H9 (cell line): ENCODE results near the gene FAM185A. TPM values are rescaled to one million over a fixed set of nuclear protein-coding genes. Genes with fewer than 3 reads are reported as not detected.
"Not testable (repeated sequence)": the region's sequence is repeated elsewhere in the genome, so short reads cannot be mapped to it uniquely, and the experiment has no call there.

ENCODE experiments used
- DNase-seq: peaks from one replicate; pipeline ENCODE4 v3.0.0-alpha.2; 2017
- H2AFZ ChIP-seq: one replicate; pipeline ENCODE4 v1.6.1; 2013; ENCODE audit warnings: mild to moderate bottlenecking, low read length, control low read depth, moderate library complexity
- H2AK5ac ChIP-seq: 2 replicates; pipeline ENCODE4 v1.6.1; 2013; ENCODE audit warnings: low read length, control low read depth, mixed read lengths; ENCODE audit not compliant: insufficient read length
- H2BK120ac ChIP-seq: one replicate; pipeline ENCODE4 v1.6.1; 2013; ENCODE audit warnings: low read depth, mild to moderate bottlenecking, low read length, control low read depth, inconsistent platforms; ENCODE audit not compliant: poor library complexity, severe bottlenecking
- H2BK12ac ChIP-seq: 2 replicates; pipeline ENCODE4 v1.6.1; 2013; ENCODE audit warnings: low read length, control low read depth, mixed read lengths, low read depth; ENCODE audit not compliant: insufficient read length
- H2BK15ac ChIP-seq: 2 replicates; pipeline ENCODE4 v1.6.1; 2013; ENCODE audit warnings: low read depth, low read length, control low read depth
- H2BK20ac ChIP-seq: one replicate; pipeline ENCODE4 v1.6.1; 2013; ENCODE audit warnings: low read depth, mild to moderate bottlenecking, low read length, control low read depth, inconsistent platforms; ENCODE audit not compliant: poor library complexity, severe bottlenecking
- H2BK5ac ChIP-seq: 2 replicates; pipeline ENCODE4 v1.6.1; 2013; ENCODE audit warnings: low read length, control low read depth, mixed read lengths; ENCODE audit not compliant: insufficient read length
- H3K14ac ChIP-seq: 2 replicates; pipeline ENCODE4 v1.6.1; 2013; ENCODE audit warnings: low read length, control low read depth; ENCODE audit not compliant: insufficient read depth
- H3K18ac ChIP-seq: 2 replicates; pipeline ENCODE4 v1.6.1; 2013; ENCODE audit warnings: low read depth, mild to moderate bottlenecking, mixed read lengths, low read length, control low read depth; ENCODE audit not compliant: insufficient read length
- H3K23ac ChIP-seq: 2 replicates; pipeline ENCODE4 v1.6.1; 2013; ENCODE audit warnings: low read length, control low read depth, mixed read lengths, low read depth; ENCODE audit not compliant: insufficient read length
- H3K23me2 ChIP-seq: 2 replicates; pipeline ENCODE4 v1.6.1; 2013; ENCODE audit warnings: low read depth, mild to moderate bottlenecking, mixed read lengths, low read length, control low read depth; ENCODE audit not compliant: insufficient read length, poor library complexity, severe bottlenecking
- H3K27ac ChIP-seq: 2 replicates; pipeline ENCODE4 v1.5.1; 2013; ENCODE audit warnings: low read length, control low read depth, mixed read lengths, low read depth; ENCODE audit not compliant: insufficient read length
- H3K27me3 ChIP-seq: 2 replicates; pipeline ENCODE4 v1.6.1; 2013; ENCODE audit warnings: low read length, control low read depth, inconsistent platforms; ENCODE audit not compliant: insufficient read depth
- H3K4ac ChIP-seq: 2 replicates; pipeline ENCODE4 v1.6.1; 2013; ENCODE audit warnings: low read depth, mild to moderate bottlenecking, control low read depth, inconsistent platforms, low read length, moderate library complexity
- H3K4me1 ChIP-seq: 2 replicates; pipeline ENCODE4 v1.6.1; 2013; ENCODE audit warnings: low read length, control low read depth, inconsistent platforms; ENCODE audit not compliant: insufficient read depth
- H3K4me2 ChIP-seq: 2 replicates; pipeline ENCODE4 v1.6.1; 2013; ENCODE audit warnings: low read length, control low read depth, mixed read lengths; ENCODE audit not compliant: insufficient read length, insufficient read depth
- H3K56ac ChIP-seq: 2 replicates; pipeline ENCODE4 v1.6.1; 2013; ENCODE audit warnings: low read depth, mild to moderate bottlenecking, mixed read lengths, low read length, control low read depth; ENCODE audit not compliant: insufficient read length
- H3K79me1 ChIP-seq: 2 replicates; pipeline ENCODE4 v1.6.1; 2013; ENCODE audit warnings: low read depth, mild to moderate bottlenecking, moderate library complexity, low read length, control low read depth, inconsistent platforms; ENCODE audit not compliant: insufficient read depth, poor library complexity, severe bottlenecking
- H3K79me2 ChIP-seq: 2 replicates; pipeline ENCODE4 v1.6.1; 2013; ENCODE audit warnings: low read length, control low read depth, inconsistent platforms; ENCODE audit not compliant: insufficient read depth
- H3K9ac ChIP-seq: 2 replicates; pipeline ENCODE4 v1.6.1; 2013; ENCODE audit warnings: low read length, control low read depth, mixed read lengths; ENCODE audit not compliant: insufficient read length; ENCODE audit errors: extremely low read depth
- H3K9me3 ChIP-seq: one replicate; pipeline ENCODE4 v1.6.1; 2013; ENCODE audit warnings: low read depth, low read length, inconsistent platforms; ENCODE audit not compliant: control insufficient read depth
- H3T11ph ChIP-seq: one replicate; pipeline ENCODE4 v1.6.1; 2013; ENCODE audit warnings: mild to moderate bottlenecking, low read length, control low read depth, inconsistent platforms
- H4K20me1 ChIP-seq: one replicate; pipeline ENCODE4 v1.6.1; 2013; ENCODE audit not compliant: control insufficient read depth, insufficient read length, insufficient read depth
- H4K5ac ChIP-seq: 2 replicates; pipeline ENCODE4 v1.6.1; 2013; ENCODE audit warnings: low read depth, mild to moderate bottlenecking, mixed read lengths, low read length, control low read depth; ENCODE audit not compliant: insufficient read length
- H4K8ac ChIP-seq: replicated peaks from 2 replicates; pipeline ENCODE4 v1.6.1; 2013; ENCODE audit warnings: low read length, control low read depth, mixed read lengths, low read depth; ENCODE audit not compliant: insufficient read length
- H4K91ac ChIP-seq: 2 replicates; pipeline ENCODE4 v1.6.1; 2013; ENCODE audit warnings: low read depth, mild to moderate bottlenecking, moderate library complexity, mixed read lengths, low read length, control low read depth; ENCODE audit not compliant: insufficient read length
- H3K27ac Mint-ChIP-seq, 3 experiments: 2 replicates in 2 of 3; 3 replicates in 1 of 3; pipeline ENCODE4 v1.8.0; 2020 to 2021; ENCODE audit warnings: mixed read lengths in 3 of 3, mild to moderate bottlenecking in 1 of 3, moderate library complexity in 1 of 3
- H3K27me3 Mint-ChIP-seq: 2 replicates; pipeline ENCODE4 v1.8.0; 2021; ENCODE audit warnings: low read depth, mild to moderate bottlenecking, moderate library complexity, mixed read lengths
- H3K36me3 Mint-ChIP-seq, 3 experiments: 2 replicates in 2 of 3; 3 replicates in 1 of 3; pipeline ENCODE4 v1.8.0; 2020 to 2021; ENCODE audit warnings: low read depth in 3 of 3, mixed read lengths in 3 of 3; ENCODE audit not compliant: insufficient read depth in 1 of 3
- H3K4me1 Mint-ChIP-seq, 2 experiments: 2 replicates each; pipeline ENCODE4 v1.8.0; 2020; ENCODE audit warnings: mixed read lengths in 2 of 2
- H3K4me3 Mint-ChIP-seq, 2 experiments: 2 replicates in 1 of 2; 3 replicates in 1 of 2; pipeline ENCODE4 v1.8.0; 2020 to 2021; ENCODE audit warnings: mild to moderate bottlenecking in 2 of 2, mixed read lengths in 2 of 2, moderate library complexity in 1 of 2
- H3K9me3 Mint-ChIP-seq, 2 experiments: 2 replicates in 1 of 2; 3 replicates in 1 of 2; pipeline ENCODE4 v1.8.0; 2020; ENCODE audit warnings: mild to moderate bottlenecking in 2 of 2, mixed read lengths in 2 of 2, moderate library complexity in 1 of 2
- WGBS: extraction: QIAGEN DNeasy Blood & Tissue Kit; methylation state at CpG from one replicate; pipeline ENCODE4 v1.1.7; 2013; ENCODE audit warnings: missing lambda C conversion rate, low lambda C conversion rate, mixed read lengths; ENCODE audit not compliant: insufficient read length; ENCODE audit errors: extremely low coverage; 5-methylcytosine and 5-hydroxymethylcytosine counted together
- total RNA-seq: library from RNA; stranded (reverse); gene quantifications from 2 replicates; pipeline ENCODE4 v1.2.1, GENCODE V29; 2021

FAM185A gene
- total RNA-seq, 1 experiment from 2014 or later: 7.0 TPM

GRCh38 chr7:102795987-102796595, 47.3 kb downstream of the FAM185A start:
- not testable (repeated sequence) for H4K8ac ChIP-seq, H3K4me3 Mint-ChIP-seq, H3T11ph ChIP-seq, H3K9ac ChIP-seq, H3K27me3 Mint-ChIP-seq, H3K9me3 ChIP-seq, H2BK5ac ChIP-seq, DNase-seq, H3K79me2 ChIP-seq, H3K56ac ChIP-seq, H2AK5ac ChIP-seq, H2BK15ac ChIP-seq, H2BK120ac ChIP-seq, H2BK12ac ChIP-seq, H3K4me1 Mint-ChIP-seq, H2BK20ac ChIP-seq, H3K27ac ChIP-seq, H3K27ac Mint-ChIP-seq, H4K91ac ChIP-seq, H3K79me1 ChIP-seq, H2AFZ ChIP-seq, H3K18ac ChIP-seq, H3K4me1 ChIP-seq, H3K4me2 ChIP-seq, H3K23ac ChIP-seq, H3K27me3 ChIP-seq, H4K5ac ChIP-seq, H4K20me1 ChIP-seq, H3K14ac ChIP-seq, H3K23me2 ChIP-seq, H3K4ac ChIP-seq
- peaks cover 11 to 21% (median 18%) of the 10 kb centered on the region in 3 experiments for H3K36me3 Mint-ChIP-seq
- H3K9me3 Mint-ChIP-seq: peaks cover 17 to 20% of the 10 kb centered on the region in 2 experiments
- WGBS: no CpG with 5 or more reads among the region's 6 CpGs
